Gastrocnemius medialis (tissue), 4 donors: Measurements from ENCODE around the gene FABP2. TPM values are rescaled to one million over a fixed set of nuclear protein-coding genes. Genes with fewer than 3 reads are reported as not detected.

ENCODE experiments used
- ATAC-seq, 2 donors: fragments of 150-250 bp; one replicate each; pipeline ENCODE4 v1.9.1; 2016
- DNase-seq, 2 donors: peaks; one replicate each; pipeline ENCODE4 v3.0.0-alpha.2; 2019
- H3K27ac ChIP-seq, 4 donors: fragments of 200-600 bp; sonication (generic); 1 replicate in 1 of 4; 2 replicates in 3 of 4; pipeline ENCODE4 v1.5.1; 2016 to 2018; ENCODE audit warnings: mild to moderate bottlenecking in 2 of 4, moderate library complexity in 1 of 4
- H3K27me3 ChIP-seq, 3 donors: fragments of 200-600 bp; sonication (generic) in 2 of 3; 1 replicate in 1 of 3; 2 replicates in 2 of 3; pipeline versions ENCODE4 v1.5.1 to v1.6.0; 2016 to 2019; ENCODE audit warnings: mild to moderate bottlenecking in 1 of 3, moderate library complexity in 1 of 3
- H3K36me3 ChIP-seq, 2 donors: fragments of 200-600 bp; sonication (generic) in 1 of 2; one replicate each; pipeline ENCODE4 v1.5.1; 2017 to 2018
- H3K4me1 ChIP-seq, 2 donors: fragments of 200-600 bp; sonication (generic) in 1 of 2; one replicate each; pipeline ENCODE4 v1.5.1; 2016 to 2017; ENCODE audit warnings: mild to moderate bottlenecking in 2 of 2
- H3K4me3 ChIP-seq, 4 donors: fragments of 200-600 bp; sonication (generic) in 3 of 4; 1 replicate in 1 of 4; 2 replicates in 3 of 4; pipeline ENCODE4 v1.5.1; 2016 to 2019; ENCODE audit warnings: mild to moderate bottlenecking in 2 of 4
- H3K9me3 ChIP-seq, 3 donors: fragments of 200-600 bp; sonication (generic) in 2 of 3; 1 replicate in 1 of 3; 2 replicates in 2 of 3; pipeline ENCODE4 v1.5.1; 2016 to 2019
- POLR2A ChIP-seq, 2 donors: fragments of 450-650 bp; IDR thresholded peaks; one replicate each; pipeline ENCODE4 v1.6.1; 2017; ENCODE audit warnings: antibody characterized with exemption in 2 of 2, mild to moderate bottlenecking in 2 of 2, moderate library complexity in 2 of 2
- in situ Hi-C, 4 donors: fragments of 200-750 bp; cut with MboI; loops; one replicate each; pipeline versions ENCODE4 v1.15.0 to v1.8.0; 2017; ENCODE audit warnings: low sequenced_read_pairs in 4 of 4
- intact Hi-C: fragments of 100-400 bp; cut with DNase I; formaldehyde crosslinking; loops from one replicate; pipeline ENCODE4 v1.15.1; 2023; ENCODE audit warnings: low total_unique reads
- total RNA-seq, 4 donors: library from RNA; depleted of rRNA; stranded (reverse); fragments of >200 nt; gene quantifications; one replicate each; pipeline versions ENCODE4 v1.1.0 to v1.2.3, GENCODE V29; 2016
- TF ChIP-seq, protein P1 (sequence below), 5 experiments: fragments of 450-650 bp in 3 of 5; fragments of 200-600 bp in 2 of 5; sonication (generic) in 2 of 5; IDR thresholded peaks in 4 of 5; conservative IDR thresholded peaks in 1 of 5; 1 replicate in 4 of 5; 2 replicates in 1 of 5; pipeline ENCODE4 v1.5.1; 2016 to 2019; ENCODE audit warnings: antibody characterized with exemption in 5 of 5, mild to moderate bottlenecking in 3 of 5, moderate library complexity in 3 of 5

The FABP2 gene
- total RNA-seq, 4 donors from 2014 or later, result 0.15 TPM; not detected in 3

DNA sequence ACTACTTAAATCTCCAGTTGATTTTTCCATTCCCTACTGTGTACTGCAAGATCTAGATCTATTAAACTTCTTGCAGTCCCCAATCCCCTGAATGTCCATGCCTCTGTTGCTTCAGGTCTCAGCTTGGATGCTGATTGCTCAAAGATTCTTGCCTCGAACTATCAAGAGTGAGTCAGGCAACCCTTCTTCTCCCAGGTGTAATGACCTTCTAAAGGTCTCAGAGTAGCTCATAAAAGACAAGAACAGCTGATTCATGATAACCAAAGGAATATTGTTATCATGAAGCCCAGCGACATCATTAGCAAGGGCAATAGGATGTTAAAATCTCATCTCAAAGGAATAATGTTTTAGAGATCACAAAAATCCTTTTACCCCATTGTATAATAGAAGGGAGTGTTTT lies 6.8 kb upstream of the FABP2 start:
- intact Hi-C loops (no loop called here), in situ Hi-C loops (no loop called here)
- Histone ChIP-seq H3K27ac (no peak overlapping the region), H3K9me3 (no peaks in the 10 kb centered on the region), H3K4me3 (no peak overlapping the region), H3K4me1 (no peaks in the 10 kb centered on the region), H3K27me3 (no peaks in the 10 kb centered on the region), H3K36me3 (no peaks in the 10 kb centered on the region)
- ATAC-seq (no peak), DNase-seq (no peak)
- TF ChIP-seq POLR2A (IDR thresholded peaks at IDR 0.05), result no peak
- TF ChIP-seq, protein P1, sequence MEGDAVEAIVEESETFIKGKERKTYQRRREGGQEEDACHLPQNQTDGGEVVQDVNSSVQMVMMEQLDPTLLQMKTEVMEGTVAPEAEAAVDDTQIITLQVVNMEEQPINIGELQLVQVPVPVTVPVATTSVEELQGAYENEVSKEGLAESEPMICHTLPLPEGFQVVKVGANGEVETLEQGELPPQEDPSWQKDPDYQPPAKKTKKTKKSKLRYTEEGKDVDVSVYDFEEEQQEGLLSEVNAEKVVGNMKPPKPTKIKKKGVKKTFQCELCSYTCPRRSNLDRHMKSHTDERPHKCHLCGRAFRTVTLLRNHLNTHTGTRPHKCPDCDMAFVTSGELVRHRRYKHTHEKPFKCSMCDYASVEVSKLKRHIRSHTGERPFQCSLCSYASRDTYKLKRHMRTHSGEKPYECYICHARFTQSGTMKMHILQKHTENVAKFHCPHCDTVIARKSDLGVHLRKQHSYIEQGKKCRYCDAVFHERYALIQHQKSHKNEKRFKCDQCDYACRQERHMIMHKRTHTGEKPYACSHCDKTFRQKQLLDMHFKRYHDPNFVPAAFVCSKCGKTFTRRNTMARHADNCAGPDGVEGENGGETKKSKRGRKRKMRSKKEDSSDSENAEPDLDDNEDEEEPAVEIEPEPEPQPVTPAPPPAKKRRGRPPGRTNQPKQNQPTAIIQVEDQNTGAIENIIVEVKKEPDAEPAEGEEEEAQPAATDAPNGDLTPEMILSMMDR (IDR thresholded peaks at IDR 0.05 in 4 of 5, conservative IDR thresholded peaks at IDR 0.05 in 1 of 5), result no peak

DNA sequence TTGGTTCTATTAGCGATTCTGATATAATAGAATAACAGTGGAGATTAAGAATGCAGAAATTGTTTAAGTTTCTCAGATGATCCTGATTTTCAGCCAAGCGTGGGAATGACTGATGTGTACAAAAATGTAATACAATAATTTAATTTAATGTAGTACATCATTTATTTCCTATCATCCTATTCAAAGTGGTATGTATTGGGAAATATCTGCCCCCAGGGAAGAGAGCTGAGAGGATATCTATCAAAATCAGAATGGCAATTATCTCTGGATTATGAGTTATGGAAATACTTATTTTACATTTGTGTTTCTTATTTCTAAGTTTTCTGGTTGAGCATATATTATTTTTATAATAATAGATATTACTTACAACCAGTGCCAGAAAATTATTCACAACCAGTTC lies 3.9 kb downstream of the FABP2 start:
- no peak overlapping the region for H3K4me3 ChIP-seq
- no peaks in the 10 kb centered on the region for H3K36me3 ChIP-seq
- DNase-seq, result no peak
- in situ Hi-C loops (no loop called here), intact Hi-C loops (no loop called here)
- H3K27ac ChIP-seq, result no peak overlapping the region
- no peaks in the 10 kb centered on the region for H3K4me1 ChIP-seq
- no peaks in the 10 kb centered on the region for H3K9me3 ChIP-seq
- ATAC-seq, result no peak
- no peaks in the 10 kb centered on the region for H3K27me3 ChIP-seq
- TF ChIP-seq POLR2A (IDR thresholded peaks at IDR 0.05), result no peak
- TF ChIP-seq, protein P1 (IDR thresholded peaks at IDR 0.05 in 4 of 5, conservative IDR thresholded peaks at IDR 0.05 in 1 of 5), result no peak

DNA sequence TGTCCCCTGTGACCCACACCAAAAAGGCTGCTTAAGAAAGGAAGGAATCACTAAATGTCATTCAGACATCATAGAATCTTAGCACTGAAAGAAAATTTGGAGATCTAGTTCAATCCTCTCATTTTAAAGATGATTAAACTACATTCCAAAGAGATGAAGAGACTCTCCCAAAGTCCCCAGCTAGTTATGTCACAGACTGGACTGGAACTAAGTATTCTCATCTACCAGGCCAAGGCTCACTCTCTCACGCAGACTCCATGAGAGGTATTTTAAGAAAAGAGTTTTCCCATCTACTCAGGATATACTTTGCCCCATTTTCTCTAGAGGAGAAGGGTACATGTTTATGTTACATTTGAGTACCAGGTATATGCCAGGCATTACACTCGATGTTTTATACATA lies 6.9 kb downstream of the FABP2 start:
- no peaks in the 10 kb centered on the region for H3K36me3 ChIP-seq
- H3K27ac ChIP-seq, result no peak overlapping the region
- ATAC-seq (no peak), DNase-seq (no peak)
- TF ChIP-seq, protein P1 (IDR thresholded peaks at IDR 0.05 in 4 of 5, conservative IDR thresholded peaks at IDR 0.05 in 1 of 5), result no peak
- no peak for TF ChIP-seq POLR2A (IDR thresholded peaks at IDR 0.05)
- no peak overlapping the region for H3K4me3 ChIP-seq
- H3K4me1 ChIP-seq, result no peaks in the 10 kb centered on the region
- intact Hi-C loops, result no loop called here
- H3K27me3 ChIP-seq, result no peaks in the 10 kb centered on the region
- no peaks in the 10 kb centered on the region for H3K9me3 ChIP-seq
- in situ Hi-C loops, result no loop called here

- ATAC-seq (peak in 1 of 2 donors; percentile 55), DNase-seq (no peak)
- Histone ChIP-seq H3K27ac (no peak overlapping the region), H3K4me3 (no peak overlapping the region), H3K4me1 (no peaks in the 10 kb centered on the region), H3K9me3 (no peaks in the 10 kb centered on the region), H3K27me3 (no peaks in the 10 kb centered on the region), H3K36me3 (no peaks in the 10 kb centered on the region)
- intact Hi-C loops (no loop called here), in situ Hi-C loops (no loop called here)
- no peak for TF ChIP-seq POLR2A (IDR thresholded peaks at IDR 0.05)
- TF ChIP-seq, protein P1 (IDR thresholded peaks at IDR 0.05 in 4 of 5, conservative IDR thresholded peaks at IDR 0.05 in 1 of 5), result peak in 4 of 5 experiments; percentile 18 to 32 (median 24)
Measured at GRCh38 chr4:119314356-119314755, 7.6 kb downstream of the FABP2 start.

- intact Hi-C loops, result no loop called here
Measured at GRCh38 chr4:119313237-119313636, 8.7 kb downstream of the FABP2 start.

More at GRCh38 chr4:119313237-119313636, 8.7 kb downstream of the FABP2 start:
- no peaks in the 10 kb centered on the region for H3K4me1 ChIP-seq
- H3K27me3 ChIP-seq, result no peaks in the 10 kb centered on the region
- H3K27ac ChIP-seq, result no peak overlapping the region
- H3K36me3 ChIP-seq, result no peaks in the 10 kb centered on the region
- DNase-seq (no peak), ATAC-seq (peak in 1 of 2 donors; percentile 31)
- no peaks in the 10 kb centered on the region for H3K9me3 ChIP-seq
- TF ChIP-seq, protein P1 (IDR thresholded peaks at IDR 0.05 in 4 of 5, conservative IDR thresholded peaks at IDR 0.05 in 1 of 5), result no peak
- no peak for TF ChIP-seq POLR2A (IDR thresholded peaks at IDR 0.05)
- no peak overlapping the region for H3K4me3 ChIP-seq
- in situ Hi-C loops, result no loop called here
